HG03442 (cell line): ENCODE results near the gene DEFB116.
"Not testable (repeated sequence)": the region's sequence is repeated elsewhere in the genome, so short reads cannot be mapped to it uniquely, and the experiment has no call there.

Experiments
- ATAC-seq: cut with Tn5 transposase; IDR thresholded peaks from one replicate; pipeline ENCODE4 v1.9.1; 2021; ENCODE audit warnings: mild to moderate bottlenecking, moderate library complexity; ENCODE audit not compliant: unreplicated experiment

DEFB116 gene, protein sequence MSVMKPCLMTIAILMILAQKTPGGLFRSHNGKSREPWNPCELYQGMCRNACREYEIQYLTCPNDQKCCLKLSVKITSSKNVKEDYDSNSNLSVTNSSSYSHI

DNA sequence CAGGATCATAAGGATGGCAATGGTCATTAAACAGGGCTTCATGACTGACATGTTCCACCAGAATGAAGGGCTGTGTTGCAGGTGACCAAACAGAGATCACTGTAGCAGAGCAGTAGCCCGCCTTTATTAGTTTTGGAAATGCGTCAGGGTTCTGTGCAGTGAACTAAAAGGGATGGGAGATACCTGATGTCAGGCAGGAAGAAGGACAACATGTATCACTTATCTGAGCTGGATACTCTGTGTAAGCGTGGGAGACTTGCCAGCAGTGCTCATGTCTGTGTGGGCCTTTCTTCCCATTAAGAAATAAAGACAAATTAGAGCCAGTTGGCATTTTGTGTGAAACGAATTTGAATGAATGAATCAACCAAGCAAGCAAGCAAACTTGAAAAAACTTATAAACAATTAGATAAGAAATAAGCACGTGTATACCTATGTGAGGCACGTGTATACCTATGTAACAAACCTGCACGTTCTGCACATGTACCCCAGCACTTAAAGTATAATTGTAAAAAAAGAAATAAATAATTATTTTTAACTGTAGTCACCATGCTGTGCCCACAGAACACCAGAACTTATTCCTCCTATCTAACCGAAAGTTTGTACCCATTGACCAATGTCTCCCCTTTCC, at the start of gene DEFB116:
Gene DEFB116, minus strand, starts transcription at position 51 of the 628 bp plus-strand sequence. Its CDS starts 0 bp downstream, at position 51.
- ATAC-seq = no peak

DNA sequence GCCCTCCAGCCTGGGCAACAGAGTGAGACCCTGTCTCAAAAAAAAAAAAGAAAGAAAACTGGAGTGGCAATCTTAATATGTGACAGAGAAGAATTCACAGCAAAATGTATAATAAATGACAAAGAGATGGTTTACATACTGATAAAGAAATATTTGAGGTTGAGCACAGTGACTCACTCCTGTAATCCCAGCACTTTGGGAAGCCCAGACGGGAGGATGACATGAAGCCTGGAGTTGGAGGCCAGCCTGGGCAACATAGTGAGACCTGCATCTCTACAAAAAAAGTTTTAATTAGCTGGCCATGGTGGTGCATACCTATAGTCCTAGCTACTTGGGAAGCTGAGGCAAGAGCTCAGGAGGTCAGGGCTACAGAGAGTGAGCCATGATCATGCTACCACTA, 47.6 kb upstream of the DEFB116 start:
- no peak for ATAC-seq

- no peak for ATAC-seq
Measured at GRCh38 chr20:31341470-31341869, 33.1 kb upstream of the DEFB116 start.

GRCh38 chr20:31330893-31331292, 22.5 kb upstream of the DEFB116 start:
- ATAC-seq = no peak

GRCh38 chr20:31322504-31322903, 14.1 kb upstream of the DEFB116 start:
- ATAC-seq = no peak

DNA sequence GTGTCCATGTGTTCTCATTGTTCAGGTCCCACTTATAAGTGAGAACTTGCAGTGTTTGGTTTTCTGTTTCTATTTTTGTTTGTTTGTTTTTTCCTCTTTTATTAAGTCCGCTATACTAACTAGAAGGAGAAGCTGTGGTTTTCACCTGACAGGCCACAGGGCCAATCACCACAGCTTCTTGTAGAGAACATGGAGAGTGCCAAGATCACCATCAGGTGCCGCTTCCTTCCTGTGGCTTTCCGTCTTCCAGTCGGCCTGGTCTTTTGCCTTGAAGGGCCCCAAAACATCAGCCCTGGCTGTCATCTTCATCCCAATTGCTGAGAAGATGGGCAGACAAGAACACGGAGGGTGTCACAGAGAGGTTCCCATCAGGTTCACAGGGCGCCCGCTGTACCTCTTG, 23.4 kb downstream of the DEFB116 start:
- not testable (repeated sequence) for ATAC-seq

DNA sequence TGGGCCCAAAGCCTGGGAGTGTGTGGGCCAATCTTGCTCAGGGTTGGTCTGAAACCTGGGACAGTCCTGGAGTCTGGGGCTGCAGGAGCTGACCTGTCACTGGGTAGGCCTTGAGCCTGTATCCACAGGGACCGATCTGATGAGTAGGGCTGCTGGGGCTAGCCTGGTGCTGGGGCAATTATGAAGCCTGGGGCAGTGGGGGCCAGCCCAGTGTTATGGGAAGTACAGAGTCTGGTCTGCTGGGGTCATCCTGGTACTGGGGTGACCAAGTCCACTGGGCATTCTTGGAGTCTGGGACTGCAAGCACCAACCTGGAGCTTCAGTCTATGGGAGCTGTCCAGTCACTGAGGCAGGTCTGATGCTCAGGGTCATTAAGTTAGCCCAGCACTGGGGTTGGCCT, 30.2 kb downstream of the DEFB116 start:
- no peak for ATAC-seq

DNA sequence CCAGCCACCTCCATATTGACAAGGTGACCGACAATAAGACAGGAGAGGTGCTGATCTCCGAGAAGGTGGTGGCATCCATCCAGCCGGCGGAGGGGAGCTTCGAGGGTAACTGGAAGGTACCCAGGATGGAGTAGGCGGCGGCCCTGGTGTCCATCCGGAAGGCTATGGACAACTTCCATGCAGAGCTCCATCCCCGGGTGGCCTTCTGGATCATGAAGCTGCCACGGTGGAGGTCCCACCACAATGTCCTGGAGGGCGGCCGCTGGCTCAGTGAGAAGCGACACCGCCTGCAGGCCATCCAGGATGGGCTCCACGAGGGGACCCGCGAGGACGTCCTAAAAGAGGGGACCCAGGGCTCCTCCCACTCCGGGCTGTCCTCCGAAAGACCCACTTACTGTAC, 33.9 kb downstream of the DEFB116 start:
- no peak for ATAC-seq

GRCh38 chr20:31260326-31260932, 48.0 kb downstream of the DEFB116 start:
- no peak for ATAC-seq

GRCh38 chr20:31257364-31257763, 51.0 kb downstream of the DEFB116 start, which contains the start of gene DEFB115:
TSS of gene DEFB115 (plus strand) at chr20:31257664. CDS start at chr20:31257664, 0 bp downstream.
- ATAC-seq = no peak

GRCh38 chr20:31256959-31257358, 51.4 kb downstream of the DEFB116 start:
- no peak for ATAC-seq
